Astrocyte (in vitro differentiated cells and primary cell): Measurements from ENCODE around the gene SLC22A14. TPM values are rescaled to one million over a fixed set of nuclear protein-coding genes. Genes with fewer than 3 reads are reported as not detected.

Source experiments
- DNase-seq: peaks from one replicate; pipeline ENCODE4 v3.0.0-alpha.2; 2010; ENCODE audit warnings: low read depth
- FAIRE-seq: peaks from 2 replicates; lab custom pipeline; 2011; peaks lifted over from hg19 to GRCh38; lab: Jason Lieb, UNC
- H2AFZ ChIP-seq: 2 replicates; pipeline ENCODE4 v1.6.0; 2012; ENCODE audit warnings: low read depth, low read length, inconsistent platforms
- H3K27ac ChIP-seq: 2 replicates; pipeline ENCODE4 v1.5.1; 2011; ENCODE audit warnings: low read depth, low read length, inconsistent platforms
- H3K27me3 ChIP-seq: 2 replicates; pipeline ENCODE4 v1.6.0; 2011; ENCODE audit warnings: low read length, inconsistent platforms; ENCODE audit not compliant: insufficient read depth
- H3K36me3 ChIP-seq: 2 replicates; pipeline ENCODE4 v1.5.1; 2011; ENCODE audit warnings: low read length, inconsistent platforms; ENCODE audit not compliant: insufficient read depth
- H3K4me1 ChIP-seq: 2 replicates; pipeline ENCODE4 v1.5.1; 2011; ENCODE audit warnings: low read length, inconsistent platforms; ENCODE audit not compliant: insufficient read depth
- H3K4me2 ChIP-seq: 2 replicates; pipeline ENCODE4 v1.6.0; 2012; ENCODE audit warnings: low read length, inconsistent platforms
- H3K4me3 ChIP-seq: 2 replicates; pipeline ENCODE4 v1.5.1; 2011; ENCODE audit warnings: low read depth, mild to moderate bottlenecking, low read length, inconsistent platforms; ENCODE audit not compliant: insufficient read depth
- H3K79me2 ChIP-seq: 2 replicates; pipeline ENCODE4 v1.6.0; 2012; ENCODE audit warnings: mild to moderate bottlenecking, low read length, inconsistent platforms; ENCODE audit not compliant: insufficient read depth
- H3K9ac ChIP-seq: 2 replicates; pipeline ENCODE4 v1.6.0; 2012; ENCODE audit warnings: mild to moderate bottlenecking, low read length, inconsistent platforms
- H3K9me3 ChIP-seq: 2 replicates; pipeline ENCODE4 v1.5.1; 2012; ENCODE audit warnings: low read depth, mild to moderate bottlenecking, low read length, inconsistent platforms; ENCODE audit not compliant: insufficient read depth
- H4K20me1 ChIP-seq: 2 replicates; pipeline ENCODE4 v1.6.0; 2012; ENCODE audit warnings: low read length, inconsistent platforms; ENCODE audit not compliant: insufficient read depth
- H3K27ac Mint-ChIP-seq: one replicate; pipeline ENCODE4 v1.8.0; 2021; ENCODE audit warnings: mild to moderate bottlenecking, mixed read lengths; ENCODE audit not compliant: unreplicated experiment
- H3K27me3 Mint-ChIP-seq: one replicate; pipeline ENCODE4 v1.8.0; 2021; ENCODE audit warnings: low read depth, mixed read lengths; ENCODE audit not compliant: unreplicated experiment
- H3K36me3 Mint-ChIP-seq: one replicate; pipeline ENCODE4 v1.8.0; 2021; ENCODE audit warnings: low read depth, mixed read lengths; ENCODE audit not compliant: unreplicated experiment
- H3K4me1 Mint-ChIP-seq: one replicate; pipeline ENCODE4 v1.8.0; 2021; ENCODE audit warnings: low read depth, mixed read lengths; ENCODE audit not compliant: unreplicated experiment
- H3K4me3 Mint-ChIP-seq: one replicate; pipeline ENCODE4 v1.8.0; 2021; ENCODE audit warnings: mild to moderate bottlenecking, moderate library complexity, mixed read lengths; ENCODE audit not compliant: unreplicated experiment
- H3K9me3 Mint-ChIP-seq: one replicate; pipeline ENCODE4 v1.8.0; 2021; ENCODE audit warnings: mild to moderate bottlenecking, mixed read lengths; ENCODE audit not compliant: unreplicated experiment
- EZH2 ChIP-seq: IDR thresholded peaks from 2 replicates; pipeline ENCODE4 v1.6.1; 2012; ENCODE audit warnings: mild to moderate bottlenecking, low read length, inconsistent platforms; ENCODE audit not compliant: insufficient read depth
- total RNA-seq: library from RNA; stranded (reverse); gene quantifications from 2 replicates; pipeline ENCODE4 v1.2.1, GENCODE V29; 2021
- TF ChIP-seq, protein P1 (sequence below): IDR thresholded peaks from 2 replicates; pipeline ENCODE4 v1.5.1; 2011; ENCODE audit warnings: low read depth, mild to moderate bottlenecking, inconsistent platforms, low read length, moderate library complexity; ENCODE audit not compliant: insufficient read depth

Gene SLC22A14
- total RNA-seq, 1 donor from 2014 or later: 0.45 TPM

DNA sequence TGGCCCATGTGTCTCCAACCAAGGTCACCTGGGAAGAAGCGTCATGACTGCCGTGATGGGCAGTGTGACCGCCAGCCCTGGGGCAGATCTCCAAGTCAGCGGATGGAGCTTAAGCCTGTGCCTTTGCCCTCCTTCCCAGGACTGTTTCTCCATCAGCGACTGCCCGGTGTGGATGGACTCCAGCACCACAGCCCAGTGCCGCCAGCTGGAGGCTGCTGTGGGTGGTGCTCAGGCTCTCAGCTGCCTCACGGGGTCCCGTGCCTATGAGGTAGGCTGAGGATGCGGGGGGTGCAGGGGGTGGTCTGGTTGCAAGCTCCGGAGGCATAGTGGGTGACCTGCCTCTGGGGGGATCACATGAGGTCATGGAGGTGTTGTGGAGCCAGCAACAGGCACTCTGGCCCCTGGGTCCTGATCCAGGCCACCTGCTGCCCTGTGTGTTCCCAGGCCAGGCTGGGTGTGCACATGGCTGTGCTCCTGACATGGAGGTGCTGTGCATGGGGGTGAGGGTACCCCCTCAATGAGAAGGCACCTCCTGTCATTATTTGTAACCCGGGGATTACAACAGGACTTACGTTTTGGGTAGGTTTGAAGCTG, 83.5 kb downstream of the SLC22A14 start:
- no peaks in the 10 kb centered on the region for H3K27me3 Mint-ChIP-seq
- H2AFZ ChIP-seq: no peak overlapping the region
- no peaks in the 10 kb centered on the region for H4K20me1 ChIP-seq
- no peak overlapping the region for H3K4me3 ChIP-seq
- no peaks in the 10 kb centered on the region for H3K9me3 ChIP-seq
- DNase-seq (no peak), FAIRE-seq (no peak)
- peaks cover 3% of the 10 kb centered on the region for H3K36me3 ChIP-seq
- H3K27me3 ChIP-seq: no peaks in the 10 kb centered on the region
- no peak overlapping the region for H3K4me2 ChIP-seq
- no peak overlapping the region for H3K9ac ChIP-seq
- H3K4me1 ChIP-seq: no peaks in the 10 kb centered on the region
- no peak overlapping the region for H3K27ac ChIP-seq
- peaks cover 8% of the 10 kb centered on the region for H3K9me3 Mint-ChIP-seq
- no peaks in the 10 kb centered on the region for H3K4me1 Mint-ChIP-seq
- H3K27ac Mint-ChIP-seq: no peak overlapping the region
- H3K79me2 ChIP-seq: no peaks in the 10 kb centered on the region
- no peak overlapping the region for H3K4me3 Mint-ChIP-seq
- peaks cover 18% of the 10 kb centered on the region for H3K36me3 Mint-ChIP-seq
- TF ChIP-seq EZH2: no peak
- TF ChIP-seq, protein P1, sequence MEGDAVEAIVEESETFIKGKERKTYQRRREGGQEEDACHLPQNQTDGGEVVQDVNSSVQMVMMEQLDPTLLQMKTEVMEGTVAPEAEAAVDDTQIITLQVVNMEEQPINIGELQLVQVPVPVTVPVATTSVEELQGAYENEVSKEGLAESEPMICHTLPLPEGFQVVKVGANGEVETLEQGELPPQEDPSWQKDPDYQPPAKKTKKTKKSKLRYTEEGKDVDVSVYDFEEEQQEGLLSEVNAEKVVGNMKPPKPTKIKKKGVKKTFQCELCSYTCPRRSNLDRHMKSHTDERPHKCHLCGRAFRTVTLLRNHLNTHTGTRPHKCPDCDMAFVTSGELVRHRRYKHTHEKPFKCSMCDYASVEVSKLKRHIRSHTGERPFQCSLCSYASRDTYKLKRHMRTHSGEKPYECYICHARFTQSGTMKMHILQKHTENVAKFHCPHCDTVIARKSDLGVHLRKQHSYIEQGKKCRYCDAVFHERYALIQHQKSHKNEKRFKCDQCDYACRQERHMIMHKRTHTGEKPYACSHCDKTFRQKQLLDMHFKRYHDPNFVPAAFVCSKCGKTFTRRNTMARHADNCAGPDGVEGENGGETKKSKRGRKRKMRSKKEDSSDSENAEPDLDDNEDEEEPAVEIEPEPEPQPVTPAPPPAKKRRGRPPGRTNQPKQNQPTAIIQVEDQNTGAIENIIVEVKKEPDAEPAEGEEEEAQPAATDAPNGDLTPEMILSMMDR: no peak

DNA sequence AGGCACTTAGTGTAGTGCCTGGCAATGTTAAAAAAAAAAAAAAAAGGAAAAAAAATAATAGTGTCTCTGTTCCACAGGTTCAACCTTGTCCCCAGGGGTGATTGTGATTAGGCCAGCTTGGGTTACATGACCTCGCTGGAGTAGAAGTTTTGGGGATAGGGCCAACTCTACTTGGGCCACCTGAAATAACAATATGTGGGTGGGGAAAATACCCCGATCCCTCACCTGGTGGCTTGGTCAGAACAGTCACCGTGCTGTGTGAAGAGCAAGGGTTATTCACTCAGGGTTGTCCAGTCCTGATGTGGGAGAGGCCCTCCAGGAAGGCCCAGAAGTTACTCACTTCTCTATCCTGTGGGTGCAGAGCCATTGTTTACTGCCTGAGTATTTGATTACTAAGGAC, 84.0 kb downstream of the SLC22A14 start:
- Histone ChIP-seq H3K9ac (no peak overlapping the region), H3K4me2 (no peak overlapping the region), H2AFZ (no peak overlapping the region), H3K4me1 (no peaks in the 10 kb centered on the region), H3K9me3 (no peaks in the 10 kb centered on the region), H4K20me1 (no peaks in the 10 kb centered on the region), H3K79me2 (no peaks in the 10 kb centered on the region), H3K27ac (no peak overlapping the region), H3K36me3 (peaks cover 3% of the 10 kb centered on the region), H3K4me3 (no peak overlapping the region), H3K27me3 (no peaks in the 10 kb centered on the region)
- peaks cover 8% of the 10 kb centered on the region for H3K9me3 Mint-ChIP-seq
- H3K4me1 Mint-ChIP-seq: no peaks in the 10 kb centered on the region
- TF ChIP-seq EZH2: no peak
- TF ChIP-seq, protein P1: no peak
- H3K27me3 Mint-ChIP-seq: no peaks in the 10 kb centered on the region
- H3K27ac Mint-ChIP-seq: no peak overlapping the region
- peaks cover 18% of the 10 kb centered on the region for H3K36me3 Mint-ChIP-seq
- no peak overlapping the region for H3K4me3 Mint-ChIP-seq
- FAIRE-seq (no peak), DNase-seq (no peak)

DNA sequence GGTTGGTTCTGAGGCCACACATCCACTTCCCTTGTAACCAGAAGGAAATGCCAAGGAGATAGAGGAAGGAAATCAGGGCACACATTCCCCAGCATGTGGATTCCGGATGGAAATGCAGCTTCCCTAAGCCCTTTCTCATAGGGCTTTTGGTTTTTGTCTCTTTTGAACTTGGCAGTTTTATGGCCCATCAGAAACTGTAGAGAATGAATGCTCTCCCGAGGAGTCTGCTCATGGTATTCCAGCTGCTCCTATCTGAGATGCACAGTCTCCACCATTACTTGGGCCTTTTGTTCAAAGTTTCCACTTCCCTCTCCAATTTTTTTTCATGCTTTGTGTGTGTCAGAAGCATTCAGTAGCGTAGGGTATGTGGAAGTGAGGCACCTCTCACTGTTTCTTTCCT, 85.7 kb downstream of the SLC22A14 start:
- Histone ChIP-seq H3K4me2 (no peak overlapping the region), H3K9me3 (no peaks in the 10 kb centered on the region), H3K4me1 (no peaks in the 10 kb centered on the region), H3K4me3 (no peak overlapping the region), H2AFZ (no peak overlapping the region), H4K20me1 (no peaks in the 10 kb centered on the region), H3K27ac (no peak overlapping the region), H3K27me3 (no peaks in the 10 kb centered on the region), H3K79me2 (no peaks in the 10 kb centered on the region), H3K36me3 (peaks cover 3% of the 10 kb centered on the region), H3K9ac (no peak overlapping the region)
- FAIRE-seq (no peak), DNase-seq (no peak)
- peaks cover 8% of the 10 kb centered on the region for H3K9me3 Mint-ChIP-seq
- no peaks in the 10 kb centered on the region for H3K27me3 Mint-ChIP-seq
- TF ChIP-seq, protein P1: no peak
- TF ChIP-seq EZH2: no peak
- no peak overlapping the region for H3K27ac Mint-ChIP-seq
- peaks cover 4% of the 10 kb centered on the region for H3K4me1 Mint-ChIP-seq
- no peak overlapping the region for H3K4me3 Mint-ChIP-seq
- H3K36me3 Mint-ChIP-seq: peaks cover 18% of the 10 kb centered on the region
